ENCODE measurements around the gene POLR3C.

POLR3C gene

GRCh38 chr1:145871994-145872924 is 48.3 kb downstream of the POLR3C start:
- peak; percentile 30 for DNase-seq

DNA sequence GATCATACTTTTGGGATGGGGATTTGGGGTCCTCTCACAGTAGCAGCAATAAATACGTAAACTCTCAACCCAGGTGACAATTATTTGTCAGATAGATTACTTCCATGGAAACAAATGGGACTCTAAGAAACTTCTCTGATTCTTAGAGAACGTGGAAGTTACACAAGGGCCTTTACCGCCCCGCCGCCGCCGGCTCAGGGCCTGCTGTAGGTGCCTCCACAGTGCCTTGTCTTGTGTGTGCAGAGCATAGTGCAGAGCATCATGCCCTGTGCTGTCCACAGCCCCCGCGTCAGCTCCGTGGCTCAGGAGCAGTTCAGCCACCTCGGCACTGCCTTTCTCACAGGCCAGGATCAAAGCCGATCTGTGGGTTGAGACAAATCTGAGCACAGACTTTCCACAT is 50.6 kb downstream of the POLR3C start:
- DNase-seq, result no peak

DNA sequence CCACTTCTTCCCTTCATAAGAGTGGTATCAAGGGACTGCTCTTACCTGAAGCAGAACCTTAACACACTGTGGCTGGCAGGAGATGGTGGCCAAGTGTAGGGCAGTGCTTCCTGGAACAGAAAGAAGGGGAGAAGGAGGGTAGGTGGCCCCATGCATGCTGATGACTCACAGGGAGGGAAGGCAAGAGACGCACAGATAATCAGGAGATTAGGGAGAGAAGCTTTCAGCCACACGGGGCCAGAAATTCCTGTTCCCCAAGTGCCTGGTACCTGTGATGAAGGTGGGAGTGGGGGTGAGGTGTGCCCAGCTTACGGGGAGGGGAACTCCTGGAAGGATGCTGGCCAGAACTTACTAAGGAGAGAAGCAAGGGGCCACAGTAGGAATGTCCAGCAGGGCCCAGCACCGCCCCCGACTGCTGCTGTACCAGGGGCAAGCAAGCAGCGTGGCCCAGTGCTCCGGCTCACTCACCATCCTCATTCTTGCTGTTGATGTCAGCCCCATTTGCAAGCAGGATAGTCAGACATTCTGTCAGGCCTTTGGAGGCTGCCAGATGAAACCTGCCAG is 54.0 kb downstream of the POLR3C start:
- no peak for DNase-seq

GRCh38 chr1:145878724-145879123 is 54.7 kb downstream of the POLR3C start:
- no peak for DNase-seq

DNA sequence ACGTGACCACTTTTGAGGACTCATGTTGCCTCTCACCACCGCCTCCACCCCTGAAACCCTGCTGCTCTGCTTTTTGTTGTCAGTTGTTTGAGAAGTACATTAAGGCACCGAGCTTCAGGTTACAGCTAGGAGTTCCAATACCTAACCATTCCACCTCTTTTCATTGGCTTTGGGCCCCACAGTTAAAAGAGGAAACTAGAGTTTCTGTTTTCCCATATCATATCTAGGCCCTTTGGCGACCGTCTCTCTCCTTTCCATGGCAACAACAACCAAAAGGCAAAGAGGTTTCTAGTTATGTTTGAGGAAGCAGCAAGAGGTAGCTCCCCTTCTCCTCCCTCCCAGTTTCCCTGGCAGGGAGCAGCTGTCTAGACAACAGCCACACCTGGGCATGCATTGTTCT is 55.8 kb downstream of the POLR3C start:
- DNase-seq, result no peak

- no peak for DNase-seq
These were observed 60.7 kb downstream of the POLR3C start for GRCh38 chr1:145884675-145885074.

DNA sequence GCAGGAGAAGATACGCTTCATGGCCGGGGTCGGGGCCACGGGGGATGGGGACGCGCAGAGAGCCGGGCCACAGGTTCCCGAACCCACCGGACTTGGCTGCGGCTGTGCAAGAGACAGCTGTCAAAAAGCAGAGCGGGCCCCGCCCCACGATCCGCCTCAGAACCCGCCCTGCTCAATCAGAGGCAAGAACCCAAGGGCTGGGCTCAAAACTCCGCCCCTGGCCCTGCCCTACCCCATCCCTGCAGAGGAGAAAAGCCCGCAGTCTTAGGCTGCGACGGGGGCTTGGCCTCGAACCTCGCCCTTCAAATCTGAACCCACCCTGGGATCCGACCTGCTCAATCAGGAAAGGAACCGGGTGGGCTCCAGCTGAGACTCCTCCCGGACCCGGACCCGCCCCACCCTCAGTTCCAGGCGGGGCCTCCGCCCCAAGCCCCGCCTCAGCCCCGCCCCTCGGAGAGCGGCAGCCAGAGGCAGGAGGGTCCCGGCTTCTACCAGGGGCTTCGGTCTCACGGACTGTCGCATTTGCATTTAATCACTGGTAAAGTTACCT is 61.8 kb downstream of the POLR3C start, which contains the start of gene ANKRD35:
TSS of gene ANKRD35 (minus strand) at position 129 of the 550 bp plus-strand sequence. CDS start at position 21, 108 bp downstream.
- DNase-seq, result peak; percentile 84

DNA sequence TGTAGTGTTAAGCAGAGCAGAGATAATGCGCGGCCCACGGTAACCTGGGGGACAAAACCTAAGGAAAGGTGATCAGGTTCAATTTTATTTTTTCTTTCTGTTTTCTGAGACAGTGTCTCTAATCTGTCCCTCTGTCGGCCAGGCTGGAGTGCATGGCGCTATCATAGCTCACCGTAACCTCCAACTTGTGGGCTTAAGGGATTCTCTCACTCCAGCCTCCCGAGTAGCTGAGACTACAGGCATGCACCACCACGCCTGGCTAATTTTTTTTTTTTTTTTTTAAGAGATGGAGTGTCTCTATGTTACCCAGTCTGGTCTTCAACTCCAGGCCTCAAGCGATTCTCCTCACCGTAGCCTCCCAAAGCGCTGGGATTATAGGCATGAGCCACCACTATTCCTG is 62.4 kb downstream of the POLR3C start:
- DNase-seq, result no peak

- no peak for DNase-seq
These were observed 62.8 kb downstream of the POLR3C start for GRCh38 chr1:145886816-145887215.

DNA sequence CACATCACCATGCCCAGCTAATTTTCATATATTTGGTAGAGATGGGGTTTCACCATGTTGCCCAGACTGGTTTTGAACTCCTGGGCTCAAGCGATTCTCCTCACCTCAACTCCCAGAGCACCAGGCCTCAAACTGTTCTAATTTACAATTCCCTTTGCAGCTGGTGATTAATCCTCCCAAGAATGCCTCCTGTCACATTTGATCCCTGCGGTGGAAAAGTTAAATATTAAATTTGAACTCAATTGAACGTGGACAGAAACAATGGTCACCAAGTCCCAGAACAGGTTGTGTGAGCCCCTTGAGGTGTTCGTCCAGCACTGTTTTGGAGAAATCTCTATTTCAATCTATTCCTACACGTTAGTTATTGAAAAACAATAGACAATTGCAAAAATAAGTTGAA is 63.6 kb downstream of the POLR3C start:
- no peak for DNase-seq

- DNase-seq, result no peak
These were observed 65.7 kb downstream of the POLR3C start for GRCh38 chr1:145889722-145890121.

GRCh38 chr1:145891143-145891542 is 67.1 kb downstream of the POLR3C start:
- no peak for DNase-seq

GRCh38 chr1:145891587-145892485 is 67.8 kb downstream of the POLR3C start:
- DNase-seq, result peak; percentile 47

GRCh38 chr1:145892486-145893087 is 68.6 kb downstream of the POLR3C start:
- DNase-seq, result no peak

DNA sequence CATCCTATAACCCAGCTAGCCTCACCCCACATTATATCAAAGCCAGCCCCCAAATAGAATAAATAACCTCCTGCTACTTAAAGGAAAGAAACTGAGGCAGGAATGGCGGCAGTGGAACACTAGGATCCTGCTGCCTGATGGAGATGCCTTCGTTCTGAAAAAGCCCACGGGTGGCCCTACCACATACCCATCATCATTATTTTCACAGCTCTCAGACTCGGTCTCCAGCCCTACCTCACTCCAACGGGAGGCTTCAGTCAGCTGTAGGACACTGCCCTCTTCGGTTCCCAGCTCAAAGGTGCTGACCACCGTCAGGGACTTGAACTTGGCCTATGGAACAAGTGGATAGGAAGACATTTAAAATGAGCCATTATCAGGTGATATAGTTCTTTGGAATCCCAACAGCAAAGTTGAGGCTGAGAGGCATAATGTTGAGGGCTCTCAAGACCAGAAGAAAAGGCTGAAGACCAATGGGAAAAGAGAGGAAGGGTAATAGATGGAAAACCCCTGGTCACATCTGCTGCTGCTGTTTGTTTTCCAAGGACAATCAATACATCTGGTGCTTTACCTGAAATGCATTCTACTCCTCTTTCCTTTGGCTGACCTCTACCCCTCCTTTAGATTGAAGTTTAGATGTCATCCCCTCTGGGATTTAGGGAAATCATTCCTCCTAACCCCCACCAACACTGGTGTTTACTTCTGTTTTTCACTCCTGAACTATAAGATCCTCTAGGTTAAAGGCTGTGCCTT is 69.5 kb downstream of the POLR3C start:
- no peak for DNase-seq
